Measurements from ENCODE around the gene VAT1. TPM values are rescaled to one million over a fixed set of nuclear protein-coding genes. Genes with fewer than 3 reads are reported as not detected.

The VAT1 gene
- total and polyA plus RNA-seq, 9 of the 15 experiments (the other 6 are each of a cell fraction or from before 2014, with no cell fraction given) = 29.4 to 153 (median 66.7) TPM

DNA sequence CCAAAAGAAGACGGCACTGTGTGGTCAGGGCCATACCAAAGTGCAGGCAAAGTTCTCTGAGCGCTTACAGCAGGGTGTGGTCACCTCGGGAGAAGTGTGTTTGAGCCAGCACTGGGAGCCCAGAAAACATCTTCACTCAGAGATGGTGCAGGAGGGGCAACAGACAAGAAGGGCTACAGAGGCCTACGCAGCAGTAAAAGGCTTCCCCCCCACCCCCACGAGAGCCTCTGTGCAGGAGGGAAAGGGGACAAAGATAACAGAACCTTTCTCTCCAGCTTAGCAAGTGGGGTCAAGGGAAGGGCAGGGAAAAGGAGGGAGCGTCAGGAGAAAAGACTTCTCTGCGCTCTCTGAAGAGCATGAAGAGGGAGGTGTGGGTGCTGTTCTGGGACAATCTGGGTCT lies 2.8 kb downstream of the VAT1 start (continued):
- TF ChIP-seq, protein P1, sequence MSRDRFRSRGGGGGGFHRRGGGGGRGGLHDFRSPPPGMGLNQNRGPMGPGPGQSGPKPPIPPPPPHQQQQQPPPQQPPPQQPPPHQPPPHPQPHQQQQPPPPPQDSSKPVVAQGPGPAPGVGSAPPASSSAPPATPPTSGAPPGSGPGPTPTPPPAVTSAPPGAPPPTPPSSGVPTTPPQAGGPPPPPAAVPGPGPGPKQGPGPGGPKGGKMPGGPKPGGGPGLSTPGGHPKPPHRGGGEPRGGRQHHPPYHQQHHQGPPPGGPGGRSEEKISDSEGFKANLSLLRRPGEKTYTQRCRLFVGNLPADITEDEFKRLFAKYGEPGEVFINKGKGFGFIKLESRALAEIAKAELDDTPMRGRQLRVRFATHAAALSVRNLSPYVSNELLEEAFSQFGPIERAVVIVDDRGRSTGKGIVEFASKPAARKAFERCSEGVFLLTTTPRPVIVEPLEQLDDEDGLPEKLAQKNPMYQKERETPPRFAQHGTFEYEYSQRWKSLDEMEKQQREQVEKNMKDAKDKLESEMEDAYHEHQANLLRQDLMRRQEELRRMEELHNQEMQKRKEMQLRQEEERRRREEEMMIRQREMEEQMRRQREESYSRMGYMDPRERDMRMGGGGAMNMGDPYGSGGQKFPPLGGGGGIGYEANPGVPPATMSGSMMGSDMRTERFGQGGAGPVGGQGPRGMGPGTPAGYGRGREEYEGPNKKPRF (IDR thresholded peaks at IDR 0.05; ENCODE audit: low read depth, low read length) = no peak
- TF ChIP-seq EP300 (IDR thresholded peaks at IDR 0.05; ENCODE audit: low read length) (peak; percentile 15; the same call in 1 of the 2 replicates), NR2C2 (CRISPR knock-in tag; IDR thresholded peaks at IDR 0.05) (no peak), NR2C2 (tag; IDR thresholded peaks at IDR 0.05) (0 out of 2 replicates have a peak, but pooled peaks have one; percentile 13), ZNF766 (CRISPR knock-in tag; conservative IDR thresholded peaks at IDR 0.05) (0 out of 2 replicates have a peak, but pooled peaks have one; percentile 8), CXXC5 (CRISPR knock-in tag; IDR thresholded peaks at IDR 0.05) (peak; percentile 21), NCOR1 (IDR thresholded peaks at IDR 0.05) (peak; percentile 22; the same call in 1 of the 2 replicates), SREBF1 (IDR thresholded peaks at IDR 0.05; ENCODE audit: borderline replicate concordance, low read depth, low read length) (no peak), EGR1 (conservative IDR thresholded peaks at IDR 0.05) (0 out of 2 replicates have a peak, but pooled peaks have one; percentile 3)
- TF ChIP-seq, protein P2, sequence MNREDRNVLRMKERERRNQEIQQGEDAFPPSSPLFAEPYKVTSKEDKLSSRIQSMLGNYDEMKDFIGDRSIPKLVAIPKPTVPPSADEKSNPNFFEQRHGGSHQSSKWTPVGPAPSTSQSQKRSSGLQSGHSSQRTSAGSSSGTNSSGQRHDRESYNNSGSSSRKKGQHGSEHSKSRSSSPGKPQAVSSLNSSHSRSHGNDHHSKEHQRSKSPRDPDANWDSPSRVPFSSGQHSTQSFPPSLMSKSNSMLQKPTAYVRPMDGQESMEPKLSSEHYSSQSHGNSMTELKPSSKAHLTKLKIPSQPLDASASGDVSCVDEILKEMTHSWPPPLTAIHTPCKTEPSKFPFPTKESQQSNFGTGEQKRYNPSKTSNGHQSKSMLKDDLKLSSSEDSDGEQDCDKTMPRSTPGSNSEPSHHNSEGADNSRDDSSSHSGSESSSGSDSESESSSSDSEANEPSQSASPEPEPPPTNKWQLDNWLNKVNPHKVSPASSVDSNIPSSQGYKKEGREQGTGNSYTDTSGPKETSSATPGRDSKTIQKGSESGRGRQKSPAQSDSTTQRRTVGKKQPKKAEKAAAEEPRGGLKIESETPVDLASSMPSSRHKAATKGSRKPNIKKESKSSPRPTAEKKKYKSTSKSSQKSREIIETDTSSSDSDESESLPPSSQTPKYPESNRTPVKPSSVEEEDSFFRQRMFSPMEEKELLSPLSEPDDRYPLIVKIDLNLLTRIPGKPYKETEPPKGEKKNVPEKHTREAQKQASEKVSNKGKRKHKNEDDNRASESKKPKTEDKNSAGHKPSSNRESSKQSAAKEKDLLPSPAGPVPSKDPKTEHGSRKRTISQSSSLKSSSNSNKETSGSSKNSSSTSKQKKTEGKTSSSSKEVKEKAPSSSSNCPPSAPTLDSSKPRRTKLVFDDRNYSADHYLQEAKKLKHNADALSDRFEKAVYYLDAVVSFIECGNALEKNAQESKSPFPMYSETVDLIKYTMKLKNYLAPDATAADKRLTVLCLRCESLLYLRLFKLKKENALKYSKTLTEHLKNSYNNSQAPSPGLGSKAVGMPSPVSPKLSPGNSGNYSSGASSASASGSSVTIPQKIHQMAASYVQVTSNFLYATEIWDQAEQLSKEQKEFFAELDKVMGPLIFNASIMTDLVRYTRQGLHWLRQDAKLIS (CRISPR knock-in tag; IDR thresholded peaks at IDR 0.05) = no peak
- TF ChIP-seq, protein P3, sequence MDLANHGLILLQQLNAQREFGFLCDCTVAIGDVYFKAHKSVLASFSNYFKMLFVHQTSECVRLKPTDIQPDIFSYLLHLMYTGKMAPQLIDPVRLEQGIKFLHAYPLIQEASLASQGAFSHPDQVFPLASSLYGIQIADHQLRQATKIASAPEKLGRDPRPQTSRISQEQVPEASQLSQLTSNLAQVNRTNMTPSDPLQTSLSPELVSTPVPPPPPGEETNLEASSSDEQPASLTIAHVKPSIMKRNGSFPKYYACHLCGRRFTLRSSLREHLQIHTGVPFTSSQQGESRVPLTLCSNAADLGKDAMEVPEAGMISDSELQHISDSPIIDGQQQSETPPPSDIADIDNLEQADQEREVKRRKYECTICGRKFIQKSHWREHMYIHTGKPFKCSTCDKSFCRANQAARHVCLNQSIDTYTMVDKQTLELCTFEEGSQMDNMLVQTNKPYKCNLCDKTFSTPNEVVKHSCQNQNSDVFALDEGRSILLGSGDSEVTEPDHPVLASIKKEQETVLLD (IDR thresholded peaks at IDR 0.05) = peak; percentile 30; the same call in 1 of the 2 replicates
- TF ChIP-seq, protein P4, sequence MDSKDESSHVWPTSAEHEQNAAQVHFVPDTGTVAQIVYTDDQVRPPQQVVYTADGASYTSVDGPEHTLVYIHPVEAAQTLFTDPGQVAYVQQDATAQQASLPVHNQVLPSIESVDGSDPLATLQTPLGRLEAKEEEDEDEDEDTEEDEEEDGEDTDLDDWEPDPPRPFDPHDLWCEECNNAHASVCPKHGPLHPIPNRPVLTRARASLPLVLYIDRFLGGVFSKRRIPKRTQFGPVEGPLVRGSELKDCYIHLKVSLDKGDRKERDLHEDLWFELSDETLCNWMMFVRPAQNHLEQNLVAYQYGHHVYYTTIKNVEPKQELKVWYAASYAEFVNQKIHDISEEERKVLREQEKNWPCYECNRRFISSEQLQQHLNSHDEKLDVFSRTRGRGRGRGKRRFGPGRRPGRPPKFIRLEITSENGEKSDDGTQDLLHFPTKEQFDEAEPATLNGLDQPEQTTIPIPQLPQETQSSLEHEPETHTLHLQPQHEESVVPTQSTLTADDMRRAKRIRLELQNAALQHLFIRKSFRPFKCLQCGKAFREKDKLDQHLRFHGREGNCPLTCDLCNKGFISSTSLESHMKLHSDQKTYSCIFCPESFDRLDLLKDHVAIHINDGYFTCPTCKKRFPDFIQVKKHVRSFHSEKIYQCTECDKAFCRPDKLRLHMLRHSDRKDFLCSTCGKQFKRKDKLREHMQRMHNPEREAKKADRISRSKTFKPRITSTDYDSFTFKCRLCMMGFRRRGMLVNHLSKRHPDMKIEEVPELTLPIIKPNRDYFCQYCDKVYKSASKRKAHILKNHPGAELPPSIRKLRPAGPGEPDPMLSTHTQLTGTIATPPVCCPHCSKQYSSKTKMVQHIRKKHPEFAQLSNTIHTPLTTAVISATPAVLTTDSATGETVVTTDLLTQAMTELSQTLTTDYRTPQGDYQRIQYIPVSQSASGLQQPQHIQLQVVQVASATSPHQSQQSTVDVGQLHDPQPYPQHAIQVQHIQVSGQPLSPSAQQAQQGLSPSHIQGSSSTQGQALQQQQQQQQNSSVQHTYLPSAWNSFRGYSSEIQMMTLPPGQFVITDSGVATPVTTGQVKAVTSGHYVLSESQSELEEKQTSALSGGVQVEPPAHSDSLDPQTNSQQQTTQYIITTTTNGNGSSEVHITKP (IDR thresholded peaks at IDR 0.05; ENCODE audit: partially characterized antibody) = peak; percentile 61
- TF ChIP-seq, protein P5, sequence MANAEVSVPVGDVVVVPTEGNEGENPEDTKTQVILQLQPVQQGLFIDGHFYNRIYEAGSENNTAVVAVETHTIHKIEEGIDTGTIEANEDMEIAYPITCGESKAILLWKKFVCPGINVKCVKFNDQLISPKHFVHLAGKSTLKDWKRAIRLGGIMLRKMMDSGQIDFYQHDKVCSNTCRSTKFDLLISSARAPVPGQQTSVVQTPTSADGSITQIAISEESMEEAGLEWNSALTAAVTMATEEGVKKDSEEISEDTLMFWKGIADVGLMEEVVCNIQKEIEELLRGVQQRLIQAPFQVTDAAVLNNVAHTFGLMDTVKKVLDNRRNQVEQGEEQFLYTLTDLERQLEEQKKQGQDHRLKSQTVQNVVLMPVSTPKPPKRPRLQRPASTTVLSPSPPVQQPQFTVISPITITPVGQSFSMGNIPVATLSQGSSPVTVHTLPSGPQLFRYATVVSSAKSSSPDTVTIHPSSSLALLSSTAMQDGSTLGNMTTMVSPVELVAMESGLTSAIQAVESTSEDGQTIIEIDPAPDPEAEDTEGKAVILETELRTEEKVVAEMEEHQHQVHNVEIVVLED (CRISPR knock-in tag; IDR thresholded peaks at IDR 0.05) = no peak

Data from K562 (cell line).